ENCODE results near the gene HADH. TPM values are rescaled to one million over a fixed set of nuclear protein-coding genes. Genes with fewer than 3 reads are reported as not detected.

HADH gene
- polyA plus RNA-seq, 1 of the 3 experiments (the other 2 are of a cell fraction), result 19.4 TPM

GRCh38 chr4:108018884-108019187, 29.1 kb downstream of the HADH start:
- DNase-seq, result no peak
- Histone ChIP-seq H3K4me2 (no peak overlapping the region), H4K20me1 (ENCODE audit: insufficient read depth) (no peaks in the 10 kb centered on the region), H3K27me3 (ENCODE audit: insufficient read depth) (no peaks in the 10 kb centered on the region), H3K36me3 (replicated peaks in 1 of 2; ENCODE audit: control insufficient read depth in 1 of 2, insufficient read depth in 2 of 2, low read length in 1 of 2) (peaks cover 0 to 18% of the 10 kb centered on the region in 2 experiments), H3K4me3 (ENCODE audit: low read depth in 2 of 2, low read length in 1 of 2) (no peak overlapping the region; a peak in 1 of 4 replicates), H3F3A (replicated peaks; ENCODE audit: insufficient read depth) (no peaks in the 10 kb centered on the region), H2AFZ (ENCODE audit: low read depth) (no peak overlapping the region), H3K9ac (no peak overlapping the region), H3K79me2 (ENCODE audit: insufficient read depth) (no peaks in the 10 kb centered on the region), H3K9me2 (no peaks in the 10 kb centered on the region), H3K9me3 (no peaks in the 10 kb centered on the region), H3K27ac (ENCODE audit: low read depth in 2 of 2, low read length in 1 of 2) (no peak overlapping the region), H3K4me1 (ENCODE audit: control insufficient read depth in 1 of 2, insufficient read depth in 2 of 2, low read depth in 1 of 2, low read length in 1 of 2) (no peaks in the 10 kb centered on the region)
- ChIA-PET POLR2A (no interaction called here), CTCF (interaction anchor here (0.6 to 4.8 kb wide), 72 partner anchors 10 to 1467 kb away, joined by 3 to 95 read pairs (median 4); no protein-coding TSS in a partner anchor)
- WGBS (ENCODE audit: low lambda C conversion rate), result 48% methylated on average over 2 of the region's 2 CpGs
- TF ChIP-seq YY1 (IDR thresholded peaks at IDR 0.05; ENCODE audit: low read depth), result no peak
- TF ChIP-seq, protein P1, sequence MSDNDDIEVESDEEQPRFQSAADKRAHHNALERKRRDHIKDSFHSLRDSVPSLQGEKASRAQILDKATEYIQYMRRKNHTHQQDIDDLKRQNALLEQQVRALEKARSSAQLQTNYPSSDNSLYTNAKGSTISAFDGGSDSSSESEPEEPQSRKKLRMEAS (IDR thresholded peaks at IDR 0.05; ENCODE audit: low read depth), result no peak

- Histone ChIP-seq H3K9me3 (no peaks in the 10 kb centered on the region), H3K4me1 (ENCODE audit: control insufficient read depth in 1 of 2, insufficient read depth in 2 of 2, low read depth in 1 of 2, low read length in 1 of 2) (peaks cover 0 to 3% of the 10 kb centered on the region in 2 experiments; a peak in 1 of 4 replicates), H3K27ac (ENCODE audit: low read depth in 2 of 2, low read length in 1 of 2) (no peak overlapping the region), H3K27me3 (ENCODE audit: insufficient read depth) (no peaks in the 10 kb centered on the region), H3K36me3 (replicated peaks in 1 of 2; ENCODE audit: control insufficient read depth in 1 of 2, insufficient read depth in 2 of 2, low read length in 1 of 2) (peaks cover 0 to 21% of the 10 kb centered on the region in 2 experiments), H3K9ac (no peak overlapping the region), H3K4me3 (ENCODE audit: low read depth in 2 of 2, low read length in 1 of 2) (no peak overlapping the region), H3K4me2 (no peak overlapping the region), H3K9me2 (no peaks in the 10 kb centered on the region), H2AFZ (ENCODE audit: low read depth) (no peak overlapping the region), H4K20me1 (ENCODE audit: insufficient read depth) (no peaks in the 10 kb centered on the region), H3F3A (replicated peaks; ENCODE audit: insufficient read depth) (no peaks in the 10 kb centered on the region), H3K79me2 (ENCODE audit: insufficient read depth) (no peaks in the 10 kb centered on the region)
- ChIA-PET CTCF (interaction anchor here (7.5 kb wide), 1 partner anchor 548 kb away, joined by 76 read pairs; no protein-coding TSS in a partner anchor), POLR2A (no interaction called here)
- 75% methylated on average over 5 of the region's 5 CpGs for WGBS (ENCODE audit: low lambda C conversion rate)
- TF ChIP-seq RCOR1 (IDR thresholded peaks at IDR 0.05; ENCODE audit: low read length), result no peak
- no peak for TF ChIP-seq MEF2A (IDR thresholded peaks at IDR 0.05; ENCODE audit: borderline replicate concordance, low read depth)
- TF ChIP-seq RAD21 (IDR thresholded peaks at IDR 0.05; ENCODE audit: low read length), result no peak
- no peak for TF ChIP-seq FOXJ3 (CRISPR knock-in tag; IDR thresholded peaks at IDR 0.05)
- no peak for TF ChIP-seq RXRA (IDR thresholded peaks at IDR 0.05; ENCODE audit: borderline replicate concordance, low read depth)
- no peak for TF ChIP-seq MXI1 (IDR thresholded peaks at IDR 0.05; ENCODE audit: low read depth, low read length)
- no peak for TF ChIP-seq NRF1 (IDR thresholded peaks at IDR 0.05; ENCODE audit: low read depth, low read length)
- DNase-seq, result no peak
Measured at GRCh38 chr4:108024085-108024877, 34.6 kb downstream of the HADH start.

DNA sequence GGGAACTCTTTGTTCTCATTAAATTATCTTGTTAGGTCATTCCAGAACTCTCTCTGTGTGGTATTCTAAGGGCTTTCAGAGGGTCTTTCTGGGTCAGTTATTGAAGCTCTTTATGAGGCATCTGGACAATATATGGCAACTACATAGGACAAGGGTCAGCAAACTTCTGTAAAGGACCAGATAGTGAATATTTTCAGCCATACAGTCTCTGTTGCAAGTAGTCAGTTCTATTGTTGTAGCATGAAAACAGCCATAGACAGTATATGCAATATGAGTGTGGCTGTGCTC, 35.1 kb downstream of the HADH start:
- peaks cover 0 to 3% of the 10 kb centered on the region in 2 experiments; a peak in 1 of 4 replicates for H3K4me1 ChIP-seq (ENCODE audit: control insufficient read depth in 1 of 2, insufficient read depth in 2 of 2, low read depth in 1 of 2, low read length in 1 of 2)
- H3K36me3 ChIP-seq (replicated peaks in 1 of 2; ENCODE audit: control insufficient read depth in 1 of 2, insufficient read depth in 2 of 2, low read length in 1 of 2), result peaks cover 0 to 21% of the 10 kb centered on the region in 2 experiments
- no peaks in the 10 kb centered on the region for H3K9me2 ChIP-seq
- ChIA-PET POLR2A (no interaction called here), CTCF (interaction anchor here (7.5 kb wide), 1 partner anchor 548 kb away, joined by 76 read pairs; no protein-coding TSS in a partner anchor)
- H3K4me3 ChIP-seq (ENCODE audit: low read depth in 2 of 2, low read length in 1 of 2), result no peak overlapping the region
- no peaks in the 10 kb centered on the region for H4K20me1 ChIP-seq (ENCODE audit: insufficient read depth)
- no peaks in the 10 kb centered on the region for H3K9me3 ChIP-seq
- no peak overlapping the region for H2AFZ ChIP-seq (ENCODE audit: low read depth)
- no peak overlapping the region for H3K4me2 ChIP-seq
- no peaks in the 10 kb centered on the region for H3F3A ChIP-seq (replicated peaks; ENCODE audit: insufficient read depth)
- DNase-seq, result no peak
- H3K9ac ChIP-seq, result no peak overlapping the region
- H3K27ac ChIP-seq (ENCODE audit: low read depth in 2 of 2, low read length in 1 of 2), result no peak overlapping the region
- H3K79me2 ChIP-seq (ENCODE audit: insufficient read depth), result no peaks in the 10 kb centered on the region
- no peaks in the 10 kb centered on the region for H3K27me3 ChIP-seq (ENCODE audit: insufficient read depth)
- TF ChIP-seq FOXM1 (IDR thresholded peaks at IDR 0.05; ENCODE audit: low read depth) (no peak), PBX3 (IDR thresholded peaks at IDR 0.05) (no peak), USF2 (IDR thresholded peaks at IDR 0.05; ENCODE audit: borderline replicate concordance, low read depth, low read length) (no peak), FOXJ3 (CRISPR knock-in tag; IDR thresholded peaks at IDR 0.05) (no peak), MXI1 (IDR thresholded peaks at IDR 0.05; ENCODE audit: low read depth, low read length) (no peak), IRF3 (IDR thresholded peaks at IDR 0.05; ENCODE audit: low read depth, low read length) (no peak), YY1 (IDR thresholded peaks at IDR 0.05; ENCODE audit: low read depth) (no peak)
- TF ChIP-seq, protein P2, sequence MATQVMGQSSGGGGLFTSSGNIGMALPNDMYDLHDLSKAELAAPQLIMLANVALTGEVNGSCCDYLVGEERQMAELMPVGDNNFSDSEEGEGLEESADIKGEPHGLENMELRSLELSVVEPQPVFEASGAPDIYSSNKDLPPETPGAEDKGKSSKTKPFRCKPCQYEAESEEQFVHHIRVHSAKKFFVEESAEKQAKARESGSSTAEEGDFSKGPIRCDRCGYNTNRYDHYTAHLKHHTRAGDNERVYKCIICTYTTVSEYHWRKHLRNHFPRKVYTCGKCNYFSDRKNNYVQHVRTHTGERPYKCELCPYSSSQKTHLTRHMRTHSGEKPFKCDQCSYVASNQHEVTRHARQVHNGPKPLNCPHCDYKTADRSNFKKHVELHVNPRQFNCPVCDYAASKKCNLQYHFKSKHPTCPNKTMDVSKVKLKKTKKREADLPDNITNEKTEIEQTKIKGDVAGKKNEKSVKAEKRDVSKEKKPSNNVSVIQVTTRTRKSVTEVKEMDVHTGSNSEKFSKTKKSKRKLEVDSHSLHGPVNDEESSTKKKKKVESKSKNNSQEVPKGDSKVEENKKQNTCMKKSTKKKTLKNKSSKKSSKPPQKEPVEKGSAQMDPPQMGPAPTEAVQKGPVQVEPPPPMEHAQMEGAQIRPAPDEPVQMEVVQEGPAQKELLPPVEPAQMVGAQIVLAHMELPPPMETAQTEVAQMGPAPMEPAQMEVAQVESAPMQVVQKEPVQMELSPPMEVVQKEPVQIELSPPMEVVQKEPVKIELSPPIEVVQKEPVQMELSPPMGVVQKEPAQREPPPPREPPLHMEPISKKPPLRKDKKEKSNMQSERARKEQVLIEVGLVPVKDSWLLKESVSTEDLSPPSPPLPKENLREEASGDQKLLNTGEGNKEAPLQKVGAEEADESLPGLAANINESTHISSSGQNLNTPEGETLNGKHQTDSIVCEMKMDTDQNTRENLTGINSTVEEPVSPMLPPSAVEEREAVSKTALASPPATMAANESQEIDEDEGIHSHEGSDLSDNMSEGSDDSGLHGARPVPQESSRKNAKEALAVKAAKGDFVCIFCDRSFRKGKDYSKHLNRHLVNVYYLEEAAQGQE (IDR thresholded peaks at IDR 0.05; ENCODE audit: low read depth, low read length), result no peak

Data from SK-N-SH (cell line).